Esophagus muscularis mucosa (tissue), 4 donors: ENCODE results near the gene EEF1AKMT3.

ENCODE experiments used
- CTCF ChIP-seq, 3 experiments: fragments of 200-600 bp in 2 of 3; fragments of 450-650 bp in 1 of 3; sonication (generic) in 2 of 3; IDR thresholded peaks; one replicate each; pipeline ENCODE4 v1.5.1; 2017 to 2019; ENCODE audit warnings: antibody characterized with exemption in 3 of 3, mild to moderate bottlenecking in 2 of 3, moderate library complexity in 1 of 3
- EP300 ChIP-seq: sonication (generic); formaldehyde crosslinking; IDR thresholded peaks from one replicate; pipeline ENCODE4 v1.6.1; 2017; ENCODE audit warnings: antibody characterized with exemption
- POLR2AphosphoS5 ChIP-seq, 2 donors: sonication (generic); formaldehyde crosslinking; IDR thresholded peaks; one replicate each; pipeline ENCODE4 v1.6.1; 2017; ENCODE audit warnings: antibody characterized with exemption in 2 of 2

- TF ChIP-seq CTCF (IDR thresholded peaks at IDR 0.05): no peak
- TF ChIP-seq POLR2AphosphoS5 (IDR thresholded peaks at IDR 0.05): no peak
- TF ChIP-seq EP300: no peak
Measured at GRCh38 chr12:57826400-57826799, 54.0 kb downstream of the EEF1AKMT3 start.
